SK-N-SH treated with all-trans-retinoic acid at 6 μM for 48 hours (cell line): ENCODE data around the gene ZNF334.

ENCODE experiments used
- ARNTL ChIP-seq: fragments of 450-650 bp; formaldehyde crosslinking; IDR thresholded peaks from 2 replicates; pipeline ENCODE4 v1.5.0; 2020; ENCODE audit warnings: low read depth, mild to moderate bottlenecking, moderate library complexity, borderline replicate concordance
- CREB5 ChIP-seq: fragments of 250-450 bp; sonication (Bioruptor Pico); IDR thresholded peaks from 2 replicates; pipeline ENCODE4 v1.5.1; 2020; ENCODE audit warnings: low read depth, mild to moderate bottlenecking, moderate library complexity
- CSRNP3 ChIP-seq: fragments of 250-450 bp; sonication (Bioruptor Pico); IDR thresholded peaks from 2 replicates; pipeline ENCODE4 v1.5.1; 2021; ENCODE audit warnings: mild to moderate bottlenecking, moderate library complexity
- ESRRG ChIP-seq: fragments of 250-450 bp; sonication (Bioruptor Pico); IDR thresholded peaks from 2 replicates; pipeline ENCODE4 v1.6.1; 2021; ENCODE audit warnings: mild to moderate bottlenecking
- POU6F1 ChIP-seq: fragments of 250-450 bp; sonication (Bioruptor Pico); IDR thresholded peaks from 2 replicates; pipeline ENCODE4 v1.8.0; 2021; ENCODE audit warnings: low read depth, mild to moderate bottlenecking, moderate library complexity, borderline replicate concordance
- RARB ChIP-seq: fragments of 250-450 bp; sonication (Bioruptor Pico); IDR thresholded peaks from 2 replicates; pipeline ENCODE4 v1.8.0; 2021; ENCODE audit warnings: mild to moderate bottlenecking, moderate library complexity
- ZC3H10 ChIP-seq: fragments of 250-450 bp; sonication (Bioruptor Pico); IDR thresholded peaks from 2 replicates; pipeline ENCODE4 v1.5.1; 2021; ENCODE audit warnings: mild to moderate bottlenecking, moderate library complexity
- ZFP3 ChIP-seq: fragments of 250-450 bp; sonication (Bioruptor Pico); IDR thresholded peaks from 2 replicates; pipeline ENCODE4 v1.5.0; 2020; ENCODE audit warnings: mild to moderate bottlenecking, moderate library complexity
- ZNF565 ChIP-seq: fragments of 450-650 bp; formaldehyde crosslinking; conservative IDR thresholded peaks from 2 replicates; pipeline ENCODE4 v1.5.0; 2020; ENCODE audit warnings: low read depth, mild to moderate bottlenecking, moderate library complexity

- TF ChIP-seq ZFP3 (CRISPR knock-in tag) (no peak), ARNTL (CRISPR knock-in tag) (no peak), CREB5 (CRISPR knock-in tag) (no peak), ESRRG (CRISPR knock-in tag) (no peak), POU6F1 (CRISPR knock-in tag) (no peak), CSRNP3 (CRISPR knock-in tag) (no peak), ZC3H10 (CRISPR knock-in tag) (no peak), RARB (CRISPR knock-in tag) (no peak), ZNF565 (no peak)
These were observed 29.7 kb upstream of the ZNF334 start for GRCh38 chr20:46543033-46543432.
